HepG2 (cell line): ENCODE results near the gene RNF113A. TPM values are rescaled to one million over a fixed set of nuclear protein-coding genes. Genes with fewer than 3 reads are reported as not detected.

Source experiments
- CAMTA2 ChIP-seq: sonication (generic); formaldehyde crosslinking; IDR thresholded peaks from 2 replicates; pipeline ENCODE4 v1.4.0; 2020; ENCODE audit warnings: mild to moderate bottlenecking, missing genetic modification reagents, borderline replicate concordance
- ETV5 ChIP-seq: IDR thresholded peaks from 2 replicates; pipeline ENCODE4 v1.6.1; 2018; ENCODE audit warnings: missing biosample characterization, missing genetic modification reagents, inconsistent platforms, borderline replicate concordance
- GMEB2 ChIP-seq: IDR thresholded peaks from 2 replicates; pipeline ENCODE4 v1.6.1; 2016; ENCODE audit warnings: missing biosample characterization, missing genetic modification reagents, low read depth
- HMG20B ChIP-seq: conservative IDR thresholded peaks from 2 replicates; pipeline ENCODE4 v1.6.1; 2016; ENCODE audit warnings: missing genetic modification reagents, missing compliant biosample characterization
- IKZF5 ChIP-seq: IDR thresholded peaks from 2 replicates; pipeline ENCODE4 v1.6.1; 2018; ENCODE audit warnings: missing genetic modification reagents, mild to moderate bottlenecking, missing compliant biosample characterization
- LCORL ChIP-seq, 2 experiments: fragments of 450-650 bp in 1 of 2; sonication (generic) in 1 of 2; formaldehyde crosslinking in 1 of 2; IDR thresholded peaks; 2 replicates each; pipeline versions ENCODE4 v1.5.0 to v1.6.1; 2017 to 2020; ENCODE audit warnings: antibody characterized with exemption in 1 of 2, missing genetic modification reagents in 1 of 2
- MTA3 ChIP-seq: sonication (generic); formaldehyde crosslinking; IDR thresholded peaks from 2 replicates; pipeline ENCODE4 v1.4.0; 2020; ENCODE audit warnings: missing genetic modification reagents
- NKX3-1 ChIP-seq: sonication (generic); formaldehyde crosslinking; IDR thresholded peaks from 2 replicates; pipeline ENCODE4 v1.5.0; 2020; ENCODE audit warnings: missing genetic modification reagents
- NR1H2 ChIP-seq: sonication (generic); formaldehyde crosslinking; IDR thresholded peaks from 2 replicates; pipeline ENCODE4 v1.8.1; 2022; ENCODE audit warnings: low read depth, missing genetic modification reagents, borderline replicate concordance
- SIN3B ChIP-seq: fragments of 150-350 bp; IDR thresholded peaks from 2 replicates; pipeline ENCODE4 v1.6.1; 2014; ENCODE audit warnings: low read length
- TFAP4 ChIP-seq: sonication (generic); IDR thresholded peaks from 2 replicates; pipeline ENCODE4 v1.6.1; 2016; ENCODE audit warnings: low read depth, borderline replicate concordance
- TFE3 ChIP-seq: IDR thresholded peaks from 2 replicates; pipeline ENCODE4 v1.6.1; 2016
- ZNF18 ChIP-seq: sonication (generic); formaldehyde crosslinking; IDR thresholded peaks from 2 replicates; pipeline ENCODE4 v1.8.0; 2022; ENCODE audit warnings: mild to moderate bottlenecking, missing genetic modification reagents; ENCODE audit not compliant: insufficient replicate concordance
- ZNF746 ChIP-seq: sonication (generic); formaldehyde crosslinking; IDR thresholded peaks from 2 replicates; pipeline ENCODE4 v1.8.0; 2022; ENCODE audit warnings: mild to moderate bottlenecking, missing genetic modification reagents
- ZNF776 ChIP-seq: sonication (generic); formaldehyde crosslinking; IDR thresholded peaks from 2 replicates; pipeline ENCODE4 v1.4.0; 2020; ENCODE audit warnings: mild to moderate bottlenecking, missing genetic modification reagents
- polyA plus RNA-seq, 8 experiments: library from polyadenylated mRNA; depleted of rRNA in 3 of 8; stranded (reverse) in 7 of 8; unstranded in 1 of 8; fragments of >200 nt; fragmentation: Illumina TruSeq in 4 of 8; extraction: Trizol in 4 of 8; gene quantifications; 2 replicates each; pipeline versions ENCODE4 v1.2.1 to v1.2.3, GENCODE V29; 2011 to 2016; ENCODE audit warnings: low read depth in 4 of 8, missing spikeins in 1 of 8, mixed read lengths in 1 of 8; ENCODE audit not compliant: insufficient read depth in 1 of 8
- total RNA-seq, 5 experiments: library from RNA; depleted of rRNA; stranded (reverse); fragments of >200 nt; fragmentation: Illumina TruSeq; extraction: Trizol; gene quantifications; 2 replicates each; pipeline ENCODE4 v1.2.3, GENCODE V29; 2016; ENCODE audit warnings: low read depth in 1 of 5
- TF ChIP-seq, protein P1 (sequence below): sonication (generic); formaldehyde crosslinking; IDR thresholded peaks from 2 replicates; pipeline ENCODE4 v1.9.0; 2021; ENCODE audit warnings: missing genetic modification reagents, borderline replicate concordance
- TF ChIP-seq, protein P2 (sequence below): IDR thresholded peaks from 2 replicates; pipeline ENCODE4 v1.6.1; 2012; ENCODE audit warnings: inconsistent platforms
- TF ChIP-seq, protein P3 (sequence below): IDR thresholded peaks from 2 replicates; pipeline ENCODE4 v1.6.1; 2016; ENCODE audit warnings: low read depth, borderline replicate concordance

Gene RNF113A
- total and polyA plus RNA-seq, 2 of the 13 experiments (the other 11 are each of a cell fraction or from before 2014, with no cell fraction given) = 14.0 to 15.4 TPM

DNA sequence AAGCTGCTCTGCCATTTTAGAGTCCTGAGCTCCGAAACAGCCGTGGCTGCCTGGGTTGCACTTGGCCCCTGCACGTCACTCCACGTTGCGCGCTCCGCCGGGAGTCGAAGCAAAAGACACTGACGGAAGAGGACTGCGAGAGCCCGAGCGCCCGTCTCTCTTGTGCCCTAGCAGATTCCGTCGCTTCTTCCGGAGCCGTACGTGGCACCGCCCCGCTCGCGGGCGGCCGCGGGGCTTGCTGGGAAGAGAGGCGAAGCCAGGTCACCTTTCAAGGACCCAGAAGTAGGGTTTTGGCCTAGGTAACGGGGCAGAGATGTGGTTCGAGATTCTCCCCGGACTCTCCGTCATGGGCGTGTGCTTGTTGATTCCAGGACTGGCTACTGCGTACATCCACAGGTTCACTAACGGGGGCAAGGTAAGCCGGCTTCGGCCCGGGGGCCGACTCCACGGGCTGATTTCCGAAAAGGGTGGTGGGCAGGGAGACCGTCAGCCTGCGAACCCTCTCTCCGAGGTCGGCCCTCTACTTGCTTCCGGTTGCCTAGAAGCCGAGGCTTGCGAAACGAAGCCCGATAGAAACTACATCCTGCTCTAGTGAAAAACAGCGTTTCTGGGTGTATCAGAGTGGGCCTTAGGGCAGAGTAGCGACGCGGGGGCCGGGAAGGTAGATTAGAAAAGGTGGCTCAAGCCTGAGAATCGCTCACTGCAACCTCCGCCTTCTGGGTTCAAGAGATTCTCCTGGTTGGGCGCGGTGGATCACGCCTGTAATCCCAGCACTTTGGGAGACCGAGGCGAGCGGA, at the start of gene RNF113A, which contains the start of gene NDUFA1 (continued):
- TF ChIP-seq TFAP4 = no peak
- TF ChIP-seq ETV5 (CRISPR knock-in tag) = peak; percentile 48; the same call in 1 of the 2 replicates
- TF ChIP-seq, protein P1, sequence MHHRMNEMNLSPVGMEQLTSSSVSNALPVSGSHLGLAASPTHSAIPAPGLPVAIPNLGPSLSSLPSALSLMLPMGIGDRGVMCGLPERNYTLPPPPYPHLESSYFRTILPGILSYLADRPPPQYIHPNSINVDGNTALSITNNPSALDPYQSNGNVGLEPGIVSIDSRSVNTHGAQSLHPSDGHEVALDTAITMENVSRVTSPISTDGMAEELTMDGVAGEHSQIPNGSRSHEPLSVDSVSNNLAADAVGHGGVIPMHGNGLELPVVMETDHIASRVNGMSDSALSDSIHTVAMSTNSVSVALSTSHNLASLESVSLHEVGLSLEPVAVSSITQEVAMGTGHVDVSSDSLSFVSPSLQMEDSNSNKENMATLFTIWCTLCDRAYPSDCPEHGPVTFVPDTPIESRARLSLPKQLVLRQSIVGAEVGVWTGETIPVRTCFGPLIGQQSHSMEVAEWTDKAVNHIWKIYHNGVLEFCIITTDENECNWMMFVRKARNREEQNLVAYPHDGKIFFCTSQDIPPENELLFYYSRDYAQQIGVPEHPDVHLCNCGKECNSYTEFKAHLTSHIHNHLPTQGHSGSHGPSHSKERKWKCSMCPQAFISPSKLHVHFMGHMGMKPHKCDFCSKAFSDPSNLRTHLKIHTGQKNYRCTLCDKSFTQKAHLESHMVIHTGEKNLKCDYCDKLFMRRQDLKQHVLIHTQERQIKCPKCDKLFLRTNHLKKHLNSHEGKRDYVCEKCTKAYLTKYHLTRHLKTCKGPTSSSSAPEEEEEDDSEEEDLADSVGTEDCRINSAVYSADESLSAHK (CRISPR knock-in tag) = no peak
- TF ChIP-seq MTA3 (CRISPR knock-in tag) = no peak
- TF ChIP-seq TFE3 (CRISPR knock-in tag) = no peak
- TF ChIP-seq NKX3-1 (CRISPR knock-in tag) = peak; percentile 91; the same call in 1 of the 2 replicates
- TF ChIP-seq CAMTA2 (CRISPR knock-in tag) = no peak
- no peak for TF ChIP-seq IKZF5 (CRISPR knock-in tag)
- no peak for TF ChIP-seq SIN3B
- no peak for TF ChIP-seq ZNF746
- no peak for TF ChIP-seq LCORL (IDR thresholded peaks at IDR 0.05)
- no peak for TF ChIP-seq LCORL (CRISPR knock-in tag; IDR thresholded peaks at IDR 0.05)
- TF ChIP-seq, protein P2, sequence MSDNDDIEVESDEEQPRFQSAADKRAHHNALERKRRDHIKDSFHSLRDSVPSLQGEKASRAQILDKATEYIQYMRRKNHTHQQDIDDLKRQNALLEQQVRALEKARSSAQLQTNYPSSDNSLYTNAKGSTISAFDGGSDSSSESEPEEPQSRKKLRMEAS = peak; percentile 81
- TF ChIP-seq, protein P3, sequence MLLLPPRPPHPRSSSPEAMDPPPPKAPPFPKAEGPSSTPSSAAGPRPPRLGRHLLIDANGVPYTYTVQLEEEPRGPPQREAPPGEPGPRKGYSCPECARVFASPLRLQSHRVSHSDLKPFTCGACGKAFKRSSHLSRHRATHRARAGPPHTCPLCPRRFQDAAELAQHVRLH = no peak
- TF ChIP-seq ZNF776 (CRISPR knock-in tag) = peak; percentile 14; the same call in 1 of the 2 replicates
- TF ChIP-seq NR1H2 = no peak
- TF ChIP-seq ZNF18 = no peak
- no peak for TF ChIP-seq HMG20B (CRISPR knock-in tag)
- TF ChIP-seq GMEB2 = peak; percentile 70; the same call in 1 of the 2 replicates
